ENCODE measurements around the gene NKAP.
"Not testable (repeated sequence)": the region's sequence is repeated elsewhere in the genome, so short reads cannot be mapped to it uniquely, and the experiment has no call there.

The NKAP gene

GRCh38 chrX:119943185-119943988 is at the start of gene NKAP:
TSS of gene NKAP (minus strand) at chrX:119943751. CDS start at chrX:119943605, 146 bp downstream.
- peak; percentile 92 for DNase-seq (ENCODE audit: low read depth)

GRCh38 chrX:119991005-119991787 is 47.6 kb upstream of the NKAP start:
- no peak for DNase-seq (ENCODE audit: low read depth)

- DNase-seq (ENCODE audit: low read depth), result no peak
These were observed 47.0 kb upstream of the NKAP start for GRCh38 chrX:119990556-119991004.

GRCh38 chrX:119989905-119990555 is 46.5 kb upstream of the NKAP start:
- DNase-seq (ENCODE audit: low read depth), result no peak

GRCh38 chrX:119986203-119986602 is 42.7 kb upstream of the NKAP start:
- DNase-seq (ENCODE audit: low read depth), result no peak

- no peak for DNase-seq (ENCODE audit: low read depth)
These were observed 41.1 kb upstream of the NKAP start for GRCh38 chrX:119984652-119985051.

- no peak for DNase-seq (ENCODE audit: low read depth)
These were observed 39.9 kb upstream of the NKAP start for GRCh38 chrX:119983494-119983893.

GRCh38 chrX:119982145-119982544 is 38.6 kb upstream of the NKAP start:
- no peak for DNase-seq (ENCODE audit: low read depth)

GRCh38 chrX:119981286-119982070 is 37.9 kb upstream of the NKAP start:
- DNase-seq (ENCODE audit: low read depth), result peak; percentile 10

- not testable (repeated sequence) for DNase-seq (ENCODE audit: low read depth)
These were observed 33.6 kb upstream of the NKAP start for GRCh38 chrX:119977172-119977571.

- no peak for DNase-seq (ENCODE audit: low read depth)
These were observed 27.6 kb upstream of the NKAP start for GRCh38 chrX:119971184-119971583.

- no peak for DNase-seq (ENCODE audit: low read depth)
These were observed 27.0 kb upstream of the NKAP start for GRCh38 chrX:119970574-119970973.

GRCh38 chrX:119966837-119967236 is 23.3 kb upstream of the NKAP start:
- not testable (repeated sequence) for DNase-seq (ENCODE audit: low read depth)

- no peak for DNase-seq (ENCODE audit: low read depth)
These were observed 17.1 kb upstream of the NKAP start for GRCh38 chrX:119960625-119961024.

- DNase-seq (ENCODE audit: low read depth), result not testable (repeated sequence)
These were observed 12.4 kb upstream of the NKAP start for GRCh38 chrX:119955807-119956570.

- no peak for DNase-seq (ENCODE audit: low read depth)
These were observed 10.8 kb upstream of the NKAP start for GRCh38 chrX:119954374-119954773.

- DNase-seq (ENCODE audit: low read depth), result no peak
These were observed 4.8 kb upstream of the NKAP start for GRCh38 chrX:119948381-119948780.

GRCh38 chrX:119945481-119945880 is 1.9 kb upstream of the NKAP start:
- no peak for DNase-seq (ENCODE audit: low read depth)

GRCh38 chrX:119942831-119943184 is 743 bp downstream of the NKAP start:
- DNase-seq (ENCODE audit: low read depth), result no peak

GRCh38 chrX:119942173-119942819 is 1.3 kb downstream of the NKAP start:
- no peak for DNase-seq (ENCODE audit: low read depth)

GRCh38 chrX:119941336-119941735 is 2.2 kb downstream of the NKAP start:
- no peak for DNase-seq (ENCODE audit: low read depth)

Data from fibroblast of the conjunctiva (primary cell).